SK-N-DZ (cell line): Measurements from ENCODE around the gene TNFSF12.
"Not testable (repeated sequence)": the region's sequence is repeated elsewhere in the genome, so short reads cannot be mapped to it uniquely, and the experiment has no call there.

Experiments used
- DNase-seq: peaks from one replicate; pipeline ENCODE4 v3.0.0-alpha.2; 2015; ENCODE audit warnings: low spot score
- small RNA-seq, 2 experiments: library from RNA; depleted of rRNA; stranded (forward); fragments of <200 nt; gene quantifications; one replicate each; pipeline ENCODE3, GENCODE V24; 2014

Gene TNFSF12

DNA sequence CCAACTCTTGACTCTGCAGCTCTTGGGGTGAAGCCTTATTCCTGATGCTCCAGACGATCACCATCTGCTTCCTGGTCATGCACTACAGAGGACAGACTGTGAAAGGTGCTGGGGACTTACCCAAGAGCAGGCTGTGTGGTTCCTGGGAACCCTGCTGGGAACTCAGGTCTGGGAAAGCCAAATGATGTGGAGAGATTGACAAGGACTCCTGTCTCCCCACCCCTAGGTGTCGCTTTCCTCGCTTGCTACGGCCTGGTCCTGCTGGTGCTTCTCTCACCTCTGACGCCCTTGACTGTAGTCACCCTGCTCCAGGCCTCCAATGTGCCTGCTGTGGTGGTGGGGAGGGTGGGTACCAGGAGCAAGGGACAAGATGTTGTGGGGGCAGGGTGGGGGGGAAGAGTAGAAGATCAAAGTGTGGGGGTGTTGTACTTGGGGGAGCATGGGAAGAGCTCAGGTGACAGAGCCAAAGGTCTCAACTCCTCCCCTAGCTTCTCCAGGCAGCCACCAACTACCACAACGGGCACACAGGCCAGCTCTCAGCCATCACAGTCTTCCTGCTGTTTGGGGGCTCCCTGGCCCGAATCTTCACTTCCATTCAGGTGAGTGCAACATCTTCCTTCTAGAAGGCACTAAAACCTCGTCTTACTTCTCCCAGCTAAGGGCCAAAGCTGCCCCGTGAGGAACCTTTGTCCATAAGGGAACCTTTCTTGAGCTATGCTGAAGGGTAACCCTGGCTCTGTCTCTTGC, 38.0 kb downstream of the TNFSF12 start:
- DNase-seq, result no peak

DNA sequence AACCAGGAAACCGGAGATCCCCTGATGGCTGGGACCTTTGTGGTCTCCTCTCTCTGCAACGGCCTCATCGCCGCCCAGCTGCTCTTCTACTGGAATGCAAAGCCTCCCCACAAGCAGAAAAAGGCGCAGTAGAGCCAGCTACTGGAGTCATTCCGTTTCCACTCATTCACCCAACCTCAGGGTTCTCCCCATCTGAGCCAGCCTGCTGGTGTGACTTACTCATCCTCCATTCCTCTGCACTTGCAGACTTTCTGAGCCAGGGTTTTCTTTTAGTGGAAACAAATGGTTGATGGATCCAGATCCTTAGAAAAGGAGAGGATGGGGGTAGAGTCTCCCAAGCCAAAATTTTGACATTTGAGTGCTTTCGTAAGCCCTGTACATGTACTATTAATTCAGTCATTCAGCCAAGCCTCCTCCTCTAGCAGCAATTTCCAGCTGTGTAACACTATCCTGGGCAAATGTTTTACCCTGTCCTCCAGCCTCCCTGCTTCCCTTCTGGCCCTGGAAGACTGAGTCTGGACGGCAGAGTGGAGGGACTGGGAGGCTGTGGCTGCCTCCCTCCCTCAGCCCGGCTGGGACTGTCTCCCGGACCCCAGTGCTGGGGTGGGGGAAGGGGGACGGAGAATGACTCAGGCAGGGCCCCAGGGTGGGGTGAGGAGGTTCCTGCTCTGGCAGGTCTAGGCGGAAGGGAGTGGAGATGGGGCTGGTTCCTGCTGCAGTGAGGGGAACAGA, 38.7 kb downstream of the TNFSF12 start:
- DNase-seq, result no peak

DNA sequence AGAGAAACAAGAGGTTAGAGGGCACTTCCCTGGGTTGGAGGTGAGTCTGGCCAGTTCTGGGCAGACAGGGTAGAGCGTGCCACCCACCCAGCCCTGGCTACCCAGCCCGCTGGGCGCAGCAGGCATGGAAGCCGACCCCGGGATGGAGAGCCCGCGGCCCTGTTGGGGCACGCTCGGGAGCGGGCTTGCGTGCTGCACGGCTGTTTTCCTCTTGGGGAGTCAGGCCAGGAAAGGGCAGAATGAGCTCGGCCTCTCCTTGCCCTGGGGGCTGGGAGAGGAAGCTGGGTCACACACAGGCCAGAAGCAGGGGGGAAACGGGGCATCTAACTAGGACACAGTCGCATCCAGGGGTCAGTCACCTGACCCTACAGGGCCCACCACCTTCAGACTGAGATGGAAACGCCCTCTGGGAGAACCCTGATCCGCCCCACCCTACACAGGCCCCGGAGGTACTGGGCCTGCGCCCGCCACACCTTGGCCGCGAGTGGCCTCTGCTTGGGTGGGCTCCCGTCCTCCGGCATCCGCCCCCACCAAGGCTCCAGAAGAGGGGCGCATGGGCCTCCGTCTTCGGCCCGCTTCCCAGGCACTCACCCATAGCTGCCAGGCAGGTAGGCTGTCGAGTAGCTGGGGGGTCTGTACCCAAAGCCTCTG, 39.8 kb downstream of the TNFSF12 start:
- DNase-seq, result no peak

DNA sequence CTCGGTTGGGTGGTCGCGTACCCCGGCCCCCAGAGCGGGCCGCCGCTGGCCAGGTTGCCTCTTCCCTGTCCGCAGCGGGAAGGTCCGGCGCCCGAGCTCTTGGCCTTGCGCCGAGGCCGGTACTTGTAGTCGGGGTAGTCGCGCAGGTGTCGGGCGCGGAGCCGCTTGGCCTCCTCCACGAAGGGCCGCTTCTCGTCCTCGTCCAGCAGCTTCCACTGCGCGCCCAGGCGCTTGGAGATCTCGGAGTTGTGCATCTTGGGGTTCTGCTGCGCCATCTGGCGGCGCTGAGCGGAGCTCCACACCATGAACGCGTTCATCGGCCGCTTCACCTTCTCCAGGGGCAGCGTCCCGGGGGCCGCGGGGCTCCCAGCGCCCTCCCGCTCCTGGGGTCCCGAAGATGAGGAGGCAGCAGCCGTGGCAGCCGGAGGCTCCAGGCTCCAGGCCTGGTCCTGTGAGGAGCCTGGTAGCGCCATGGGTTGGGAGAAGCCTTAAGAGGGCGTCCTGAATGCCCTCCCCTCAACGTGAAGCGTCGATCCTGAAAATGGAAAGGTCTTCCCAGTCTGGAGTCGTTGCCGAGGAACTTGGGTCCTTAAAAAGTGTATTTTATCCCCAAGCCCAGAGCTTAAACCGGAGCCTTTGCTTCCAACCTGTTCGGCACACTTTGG, 40.5 kb downstream of the TNFSF12 start:
- no peak for DNase-seq

DNA sequence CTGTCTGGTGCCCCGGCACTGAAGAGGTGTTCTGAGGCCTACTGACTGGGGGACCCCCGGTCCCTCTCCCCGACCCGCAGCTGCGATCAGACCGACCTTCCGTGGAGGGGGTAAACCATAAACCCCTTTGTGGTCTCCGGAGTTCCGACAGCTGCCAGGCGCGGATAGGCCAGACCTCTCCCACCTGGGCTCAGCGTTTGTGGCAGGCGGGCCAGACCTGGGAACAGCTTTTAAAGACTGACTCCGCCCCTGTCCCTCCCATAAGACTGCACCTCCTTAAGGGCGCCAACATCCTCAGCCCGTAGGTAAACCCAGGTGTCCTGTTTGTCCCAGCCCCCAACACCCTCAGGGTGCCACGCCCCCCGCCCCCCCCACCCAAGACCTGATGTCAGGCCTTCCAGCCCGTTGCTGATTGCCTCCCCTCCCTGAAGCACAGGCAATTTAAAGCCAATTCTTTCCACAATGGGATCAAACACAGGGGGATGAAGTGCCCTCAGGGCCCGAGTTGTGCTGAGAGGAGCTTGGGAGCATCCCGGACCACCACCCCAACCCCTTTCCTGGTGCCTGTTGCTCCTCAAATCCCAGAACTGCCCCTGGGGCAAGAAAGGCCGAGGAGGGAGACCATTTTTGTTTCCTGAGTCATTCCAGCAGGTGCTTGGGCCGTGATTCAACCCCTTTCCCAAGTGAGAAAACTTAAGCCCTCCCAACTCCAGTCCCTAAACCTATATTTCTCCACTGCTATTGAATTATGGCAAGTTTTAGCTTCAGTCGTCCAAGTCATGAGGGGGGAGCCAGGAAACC, 41.2 kb downstream of the TNFSF12 start, which contains the start of gene SOX15:
Gene SOX15 (minus strand): TSS at position 204 of the 801 bp plus-strand sequence. CDS start 418 bp downstream, outside the sequence.
- no peak for DNase-seq

DNA sequence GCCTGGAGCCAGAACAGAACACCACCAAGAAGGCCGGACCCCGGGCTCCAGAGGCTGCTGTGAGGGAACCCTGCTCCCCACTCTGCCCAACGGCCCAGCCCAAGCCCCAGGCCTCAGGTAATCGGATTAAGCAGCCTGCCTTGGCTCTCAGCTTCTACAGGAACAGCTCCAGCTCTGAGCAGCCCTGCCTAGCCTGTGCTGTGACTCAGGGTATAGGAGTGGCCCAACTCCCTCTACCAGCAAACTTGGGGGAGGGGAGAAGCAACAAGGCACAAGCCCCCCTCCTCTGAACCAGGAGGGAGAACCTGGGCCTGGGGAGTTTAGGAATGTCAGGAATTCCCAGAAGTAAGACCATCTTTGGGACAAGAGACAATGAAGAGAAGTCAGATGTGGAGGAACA, 41.9 kb downstream of the TNFSF12 start:
- no peak for DNase-seq

DNA sequence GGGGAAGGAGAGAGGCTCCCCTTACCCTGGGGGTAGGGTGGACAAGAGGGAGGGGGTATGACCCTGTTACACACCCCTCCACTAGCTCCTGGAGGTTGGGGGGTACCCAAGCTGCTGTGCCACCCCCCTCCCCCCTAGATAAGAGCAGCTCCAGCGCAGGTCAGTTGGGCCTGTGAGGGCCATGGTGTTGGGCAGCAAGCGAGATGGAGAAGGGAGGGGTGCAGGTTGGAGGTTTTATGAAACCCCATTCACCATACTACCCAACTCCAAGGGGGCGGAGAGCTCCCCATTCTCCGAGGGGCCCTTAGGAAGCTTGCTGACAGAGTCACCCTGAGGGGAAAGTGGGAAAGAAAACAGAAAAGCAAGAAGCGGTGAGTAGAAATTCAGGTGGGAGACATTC, 42.7 kb downstream of the TNFSF12 start:
- DNase-seq, result no peak

DNA sequence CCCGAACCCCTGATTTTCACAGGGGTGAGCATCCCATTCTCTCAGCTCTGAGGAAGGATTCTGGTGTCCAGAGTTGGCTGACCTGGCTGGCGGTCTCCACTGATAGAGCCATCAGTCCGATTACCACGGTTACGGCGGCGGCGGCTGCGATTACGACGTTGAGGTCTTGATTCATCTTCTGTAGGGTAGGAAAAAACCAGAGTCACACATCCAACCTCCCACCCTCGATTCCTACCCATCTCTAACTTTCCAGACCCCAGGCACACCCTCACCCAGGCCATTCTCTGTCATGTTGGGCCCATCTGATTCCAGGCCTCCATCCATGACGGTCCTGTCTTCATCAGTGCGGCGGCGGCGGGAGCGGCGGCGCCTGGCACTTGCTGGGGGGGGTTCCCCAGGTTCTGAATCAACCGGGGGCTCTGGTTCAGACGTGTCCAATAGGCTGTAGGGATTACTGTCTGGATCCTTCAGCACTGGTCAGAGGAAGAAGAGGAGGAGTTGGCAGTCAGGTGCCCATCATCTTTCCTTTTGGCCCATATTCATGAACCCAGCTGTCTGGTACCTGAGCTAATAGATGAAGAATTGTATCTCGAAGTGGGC, 43.7 kb downstream of the TNFSF12 start:
- no peak for DNase-seq

DNA sequence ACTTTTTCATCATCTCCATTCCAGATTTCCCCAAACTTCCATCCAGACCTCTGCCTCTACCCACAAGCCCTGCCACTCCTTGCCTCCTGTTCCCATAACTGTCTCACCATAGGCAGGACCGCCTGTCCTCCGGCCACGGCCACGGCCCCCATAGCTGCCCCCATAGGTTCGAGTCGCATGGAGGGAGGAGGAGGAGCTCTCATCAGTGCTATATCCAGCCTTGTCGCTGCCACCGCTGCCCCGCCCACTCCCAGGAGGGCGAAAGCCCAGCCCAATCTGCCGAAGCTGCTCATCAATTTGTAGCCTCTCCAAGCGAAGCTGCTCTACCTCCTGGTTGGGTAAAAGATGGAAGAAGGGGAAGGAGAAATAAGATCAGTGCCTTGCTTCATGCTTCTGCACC, 44.4 kb downstream of the TNFSF12 start:
- no peak for DNase-seq

DNA sequence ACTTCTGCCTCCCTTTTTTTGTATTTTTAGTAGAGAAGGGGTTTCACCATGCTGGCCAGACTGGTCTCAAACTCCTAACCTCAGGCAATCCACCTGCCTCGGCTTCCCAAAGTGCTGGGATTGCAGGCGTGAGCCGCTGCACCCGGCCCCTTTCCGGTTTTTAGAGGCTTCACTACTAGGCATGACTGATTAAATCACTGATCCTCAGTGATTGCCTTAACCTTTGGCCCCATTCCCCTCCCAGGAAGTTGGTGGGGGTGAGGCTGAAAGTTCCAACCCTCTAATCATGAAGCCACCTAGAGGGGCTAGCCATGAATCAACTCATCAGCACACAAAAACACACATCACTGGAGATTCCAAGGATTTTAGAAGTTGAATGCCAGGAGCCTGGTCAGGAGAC, 48.7 kb downstream of the TNFSF12 start:
- DNase-seq, result not testable (repeated sequence)

DNA sequence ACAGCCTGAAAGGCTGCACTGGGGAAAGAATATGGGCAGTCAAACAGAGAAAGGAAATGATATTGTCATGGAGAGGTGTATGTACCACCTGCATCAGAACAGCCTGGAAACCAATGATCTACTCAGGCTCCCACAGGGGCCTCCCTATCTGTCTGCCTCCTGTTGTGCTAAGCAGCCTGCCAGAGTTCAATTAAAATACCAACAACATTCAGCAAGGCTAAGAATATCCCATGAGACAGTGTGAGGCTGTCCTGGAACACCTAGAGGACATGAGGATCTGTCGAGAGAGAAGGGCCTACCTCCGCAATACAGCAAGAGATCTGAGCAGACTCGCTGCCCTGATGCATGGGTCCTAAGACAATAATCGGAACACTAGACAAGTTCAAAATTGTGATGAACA, 57.4 kb downstream of the TNFSF12 start:
- DNase-seq, result no peak

Small RNAs within 50 kb of the gene (small RNA-seq; reads per million reads assigned to genes)
- gene CD68 (0 reads per million in 2 experiments), gene RF00019 (0 reads per million in 2 experiments), gene SNORA48 (0 reads per million in 2 experiments), gene SNORD10 (0 reads per million in 2 experiments)
